Umbilical cord (tissue), 2 donors: ENCODE data around the gene DDX54. TPM values are rescaled to one million over a fixed set of nuclear protein-coding genes. Genes with fewer than 3 reads are reported as not detected.
"Not testable (repeated sequence)": the region's sequence is repeated elsewhere in the genome, so short reads cannot be mapped to it uniquely, and the experiment has no call there.

ENCODE experiments used
- DNase-seq: peaks from one replicate; pipeline ENCODE4 v3.0.0-alpha.2; 2015; ENCODE audit warnings: low spot score
- total RNA-seq: library from RNA; depleted of rRNA; stranded (reverse); fragments of >200 nt; gene quantifications from one replicate; pipeline ENCODE4 v1.2.3, GENCODE V29; 2014; ENCODE audit warnings: low replicate concordance; ENCODE audit not compliant: insufficient read depth

The DDX54 gene
- total RNA-seq, 1 donor from 2014 or later = 27.7 TPM

DNA sequence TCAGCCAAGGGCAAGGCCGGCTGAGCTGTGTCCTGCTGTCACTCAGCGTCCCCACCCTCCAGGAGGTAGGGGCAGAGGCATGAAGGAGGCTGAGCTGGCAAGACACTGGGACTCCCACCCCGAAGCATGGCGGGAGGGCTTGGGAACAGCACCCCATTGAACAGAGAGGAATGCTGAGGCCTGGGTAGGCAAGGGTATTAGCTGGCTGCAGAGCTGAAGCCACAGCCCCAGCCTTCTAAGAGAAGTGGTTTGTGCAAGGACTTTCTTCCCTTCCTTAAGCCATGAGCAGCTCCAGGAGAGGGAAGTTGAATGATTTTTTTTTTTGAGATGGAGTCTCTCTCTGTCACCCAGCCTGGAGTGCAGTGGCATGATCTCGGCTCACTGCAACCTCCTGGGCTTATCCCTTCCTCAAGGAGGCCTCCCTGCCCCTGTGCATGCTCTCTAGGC, 42.4 kb downstream of the DDX54 start:
- DNase-seq = no peak

DNA sequence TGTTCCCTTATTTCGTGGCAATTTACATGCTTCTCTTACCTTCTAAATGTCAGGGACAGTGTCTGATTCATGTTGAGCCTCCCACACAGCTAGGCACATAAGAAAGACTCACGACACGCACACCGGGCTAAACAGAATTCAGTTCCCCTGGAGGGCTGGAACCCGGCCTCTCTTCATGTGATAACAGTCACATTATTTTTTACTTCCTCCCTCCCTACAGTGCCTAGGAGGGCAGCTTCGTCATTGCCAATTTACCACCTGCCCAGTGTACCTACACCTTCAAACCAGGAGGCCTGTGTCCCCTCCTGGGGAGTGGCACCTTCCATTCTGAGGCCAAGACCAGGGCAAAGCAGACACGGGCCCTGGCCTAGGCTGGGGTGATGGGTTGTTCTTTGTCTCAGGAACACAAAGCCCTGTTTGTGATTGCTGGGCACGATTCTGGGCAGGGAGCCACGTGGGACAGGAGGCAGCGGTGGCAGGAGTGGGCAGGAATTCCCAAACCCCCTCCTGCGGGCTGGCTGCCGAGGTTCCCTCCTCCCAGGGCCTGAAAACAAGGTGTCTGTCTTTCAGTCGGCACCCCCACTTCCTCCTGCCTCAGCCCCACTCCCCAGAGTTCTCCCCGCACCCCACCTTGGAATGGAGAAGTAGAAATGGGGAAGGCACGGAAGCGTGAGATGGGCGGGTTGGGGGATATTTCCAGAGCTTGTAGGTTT, 42.9 kb downstream of the DDX54 start:
- DNase-seq = peak; percentile 31

DNA sequence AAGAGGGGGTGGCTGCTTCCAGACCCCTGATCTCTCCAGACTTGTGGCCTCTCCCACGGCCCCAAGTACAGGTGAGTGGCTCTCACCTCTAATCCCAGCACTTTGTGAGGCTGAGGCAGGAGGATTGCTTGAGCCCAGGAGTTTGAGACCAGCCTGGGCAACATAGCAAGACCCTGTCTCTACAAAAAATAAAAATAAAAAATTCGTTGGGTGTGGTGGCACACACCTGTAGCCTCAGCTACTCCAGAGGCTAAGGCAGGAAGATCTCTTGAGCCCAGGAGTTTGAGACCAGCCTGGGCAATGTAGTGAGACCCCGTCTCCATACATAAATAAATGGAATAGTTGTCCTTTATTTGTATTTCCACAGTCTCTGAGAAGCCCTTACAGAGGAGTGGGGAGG, 43.6 kb downstream of the DDX54 start:
- DNase-seq = not testable (repeated sequence)

DNA sequence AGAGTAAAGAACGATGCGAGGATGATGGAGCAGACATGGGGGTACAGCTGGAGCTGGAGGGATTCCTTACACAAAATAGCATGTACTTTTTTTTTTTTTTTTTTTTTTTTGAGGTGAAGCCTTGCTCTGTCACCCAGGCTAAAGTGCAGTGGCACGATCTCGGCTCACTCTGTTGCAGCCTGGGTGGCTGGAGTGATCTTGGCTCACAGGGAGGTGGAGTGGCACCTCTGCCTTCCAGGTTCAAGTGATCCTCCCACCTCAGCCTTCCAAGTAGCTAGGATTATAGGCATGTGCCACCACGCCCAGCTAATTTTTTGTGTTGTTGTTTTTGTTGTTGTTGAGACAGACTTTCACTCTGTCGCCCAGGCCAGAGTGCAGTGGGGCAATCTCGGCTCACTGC, 44.6 kb downstream of the DDX54 start:
- DNase-seq = no peak

DNA sequence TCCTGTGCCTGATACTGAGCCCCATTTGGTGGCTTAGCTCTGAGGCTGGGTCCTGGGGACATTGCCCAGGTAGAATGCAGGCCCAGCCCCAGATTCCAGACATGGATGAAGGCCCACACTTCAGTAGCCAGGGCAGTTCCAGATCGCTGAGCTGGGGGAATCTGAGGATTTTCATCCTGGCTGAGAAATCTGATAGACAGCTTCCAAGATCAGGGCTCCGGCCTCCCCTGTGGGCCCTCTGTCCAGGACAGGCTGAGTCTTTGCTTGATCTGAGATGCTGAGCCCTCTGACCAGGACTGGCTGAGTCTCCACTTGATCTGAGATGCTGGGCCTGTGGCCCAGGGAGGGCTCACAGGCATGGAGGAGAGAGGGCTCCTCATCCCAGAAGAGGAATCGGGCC, 46.5 kb downstream of the DDX54 start:
- DNase-seq = no peak

DNA sequence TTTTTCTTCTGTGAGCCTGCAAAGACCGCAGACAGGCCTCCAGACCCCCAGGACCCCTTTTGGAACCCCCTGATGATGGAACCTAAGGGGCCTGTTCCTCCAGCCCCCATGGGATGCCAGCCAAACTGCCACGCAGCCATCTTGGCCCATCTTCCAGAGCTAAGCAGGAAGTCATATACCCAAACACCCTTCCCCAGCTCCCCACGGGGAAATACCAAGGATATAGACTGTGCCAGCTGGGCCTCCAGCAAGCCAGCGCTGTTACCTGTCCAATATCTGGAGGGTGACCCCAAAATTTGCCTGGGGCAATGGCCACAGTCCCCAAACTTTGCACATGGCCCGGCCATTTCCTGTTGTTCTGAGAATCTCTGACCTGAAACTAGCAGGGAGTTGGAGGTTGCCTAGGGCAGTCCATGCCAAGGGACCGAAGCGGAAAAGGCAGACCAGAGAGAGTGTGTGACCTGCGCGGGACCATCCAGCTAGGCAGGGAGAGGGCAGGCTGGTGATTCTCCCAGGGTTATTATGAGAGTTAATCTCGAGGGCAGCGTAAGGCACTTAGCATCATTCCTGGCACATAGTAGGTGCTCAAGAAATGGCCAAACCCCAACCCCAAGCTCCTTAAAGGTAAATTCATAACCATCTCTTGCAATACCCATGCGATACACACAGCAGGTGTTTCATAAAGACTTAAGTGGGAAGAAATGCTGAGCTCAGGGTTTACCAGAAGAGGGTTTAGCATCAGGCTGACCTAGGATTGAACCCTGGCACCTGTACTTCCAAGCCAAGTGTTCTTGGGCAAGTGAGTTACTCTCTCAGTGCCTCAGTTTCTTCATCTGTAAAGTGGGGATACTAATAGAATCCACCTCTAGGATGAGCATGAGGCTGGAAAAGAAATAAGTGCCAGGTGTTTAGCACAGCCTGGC, 47.2 kb downstream of the DDX54 start:
- no peak for DNase-seq

DNA sequence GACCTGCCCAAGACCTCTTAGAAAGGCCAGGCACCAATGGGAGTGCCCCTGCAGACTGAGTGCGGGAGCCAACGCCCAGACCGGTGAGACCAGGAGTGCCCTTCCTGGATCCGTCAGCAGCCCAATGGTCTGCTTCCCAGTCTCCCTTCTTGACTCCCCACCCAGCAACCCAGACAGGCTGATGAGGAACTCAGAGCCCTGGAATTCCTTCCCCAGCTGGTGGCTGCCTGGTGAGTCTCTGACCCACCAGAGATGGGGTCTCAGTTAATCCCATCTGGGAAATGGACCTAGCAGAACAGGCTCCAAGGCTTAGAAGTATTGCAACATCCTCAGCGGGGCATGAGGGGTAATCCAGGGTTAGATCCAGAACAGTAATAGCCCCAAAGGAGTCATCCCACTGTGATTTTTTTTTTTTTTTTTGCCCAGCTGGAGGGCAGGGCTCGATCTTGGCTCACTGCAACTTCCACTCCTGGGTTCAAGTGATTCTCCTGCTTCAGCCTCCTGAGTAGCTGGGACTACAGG, 48.2 kb downstream of the DDX54 start:
- no peak for DNase-seq

DNA sequence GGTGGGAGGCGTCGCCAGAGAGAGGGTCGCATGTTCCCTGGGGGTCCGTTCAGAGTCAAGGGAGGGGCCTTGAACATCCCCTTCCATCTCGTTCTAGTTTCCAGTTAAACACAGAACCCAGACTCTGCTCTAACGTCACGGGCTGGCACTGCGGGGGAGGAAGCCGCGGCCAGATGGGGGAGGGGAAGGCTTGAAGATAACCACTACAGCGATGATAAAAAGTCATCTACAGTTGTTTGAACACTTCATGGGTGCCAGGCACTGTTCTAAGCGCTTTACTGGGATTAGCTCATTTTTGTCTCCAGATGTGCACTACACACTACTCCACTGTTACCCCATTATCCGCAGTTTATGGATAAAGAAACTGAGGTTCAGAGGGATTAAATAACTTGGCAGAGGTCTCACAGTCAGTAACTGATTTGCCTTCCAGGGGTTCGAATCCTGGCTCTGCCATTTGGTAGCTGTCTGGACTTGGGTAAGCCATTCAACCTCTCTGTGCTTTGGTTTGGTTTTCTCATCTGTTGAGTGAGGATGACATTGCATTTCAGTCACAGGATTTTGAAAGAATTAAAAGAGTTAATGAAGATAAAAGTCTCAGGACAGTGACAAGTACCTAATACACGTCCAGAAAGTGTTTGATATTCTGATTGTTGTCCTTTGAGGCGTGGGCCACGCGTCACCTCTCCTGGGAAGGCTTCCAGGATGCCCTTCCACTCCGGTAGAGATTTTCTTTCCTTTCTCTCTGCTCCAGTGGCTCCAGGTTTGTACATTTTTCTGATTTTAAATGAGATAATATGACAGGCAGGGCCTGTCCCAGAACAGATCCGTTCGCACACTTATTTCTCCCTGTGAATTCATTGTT, 48.9 kb downstream of the DDX54 start:
- DNase-seq = no peak

DNA sequence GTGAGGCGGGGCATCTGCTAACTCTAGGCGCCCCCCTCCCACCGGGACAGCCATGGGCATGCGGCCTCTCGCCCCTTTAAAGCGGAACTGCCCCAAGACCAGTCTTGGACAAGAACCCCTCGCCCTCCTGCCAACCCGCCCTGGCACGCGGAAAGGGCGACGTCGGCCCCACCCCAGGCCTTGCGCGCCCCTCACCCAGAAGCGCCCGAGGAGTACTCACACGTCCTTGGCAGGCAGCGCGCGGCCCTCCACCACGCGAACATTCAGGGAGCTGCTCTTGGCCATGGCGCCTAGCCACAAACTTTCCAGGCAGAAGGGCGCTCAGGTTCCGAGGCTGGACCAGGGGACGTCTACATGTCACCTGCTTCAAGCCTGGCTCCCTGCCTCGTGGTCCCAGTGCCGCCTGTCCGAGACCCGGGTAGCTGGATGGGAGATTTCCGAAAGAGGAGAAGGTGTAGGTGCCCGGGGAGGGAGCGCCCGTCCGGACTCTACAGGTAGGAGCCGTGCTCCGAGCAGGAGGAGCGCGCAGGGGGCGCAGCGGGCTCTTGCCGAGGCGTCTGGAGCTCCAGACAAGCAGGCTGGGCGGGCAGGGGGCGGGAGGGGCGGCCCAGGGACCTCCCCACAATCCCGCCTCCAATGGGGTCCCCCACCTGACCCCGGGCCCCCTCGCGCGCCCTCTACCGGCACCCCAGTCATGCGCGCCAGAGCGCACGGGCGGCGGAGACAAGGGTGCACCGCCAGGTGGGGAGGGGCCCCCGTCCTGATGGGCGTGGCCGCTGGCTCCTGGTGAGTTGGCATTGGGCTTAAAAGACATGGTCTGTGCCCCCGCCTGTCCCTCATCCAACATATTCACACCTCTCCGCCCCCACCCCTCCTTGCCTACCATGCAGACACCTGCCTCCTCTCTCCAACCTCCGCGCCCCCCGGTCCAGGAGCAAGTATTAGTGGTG, 49.8 kb downstream of the DDX54 start, which contains the start of gene RASAL1:
Gene RASAL1 (minus strand): TSS at position 584 of the 950 bp plus-strand sequence. CDS start 299 bp downstream, at position 285.
- DNase-seq = no peak

DNA sequence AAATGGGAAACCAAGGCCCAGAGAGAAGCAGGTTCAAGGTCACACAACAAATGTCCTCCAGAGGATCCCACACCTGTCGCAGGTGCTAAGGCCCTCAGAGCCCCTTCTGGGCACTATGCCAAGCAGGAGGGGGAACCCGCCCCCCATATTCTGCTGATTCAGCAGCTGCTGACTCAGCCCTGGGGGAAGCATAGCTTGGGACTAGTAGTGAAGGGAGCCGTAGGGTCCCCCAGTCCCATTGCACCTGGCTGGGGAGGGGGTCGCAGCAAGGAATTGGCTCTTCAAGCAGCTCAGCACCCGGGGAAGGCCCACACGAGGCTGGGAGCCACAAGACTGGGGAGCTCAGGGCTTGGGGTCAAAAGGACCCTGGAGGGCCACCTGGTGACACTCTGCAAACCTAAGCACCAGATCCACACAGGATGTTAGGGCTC, 50.7 kb downstream of the DDX54 start:
- DNase-seq = no peak

DNA sequence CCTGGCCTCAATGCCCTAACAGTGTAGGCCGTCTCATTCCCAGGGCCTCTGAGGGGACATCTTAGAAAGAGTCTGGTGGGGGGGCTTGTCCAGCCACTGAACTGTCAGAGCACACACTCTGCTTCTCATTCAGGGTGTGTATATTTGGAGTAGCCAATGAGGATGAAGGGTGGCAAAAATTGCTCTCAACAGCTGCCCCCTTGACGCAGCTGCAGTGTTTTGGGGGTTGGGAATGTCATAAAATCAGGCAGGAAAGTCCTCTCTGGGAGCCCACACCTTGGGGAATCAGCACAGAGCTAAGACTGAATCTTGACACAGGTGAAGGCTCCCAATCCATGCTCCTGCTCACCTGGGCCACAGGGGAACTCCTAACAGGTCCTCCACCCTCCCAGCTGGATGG, 51.2 kb downstream of the DDX54 start:
- DNase-seq = no peak

DNA sequence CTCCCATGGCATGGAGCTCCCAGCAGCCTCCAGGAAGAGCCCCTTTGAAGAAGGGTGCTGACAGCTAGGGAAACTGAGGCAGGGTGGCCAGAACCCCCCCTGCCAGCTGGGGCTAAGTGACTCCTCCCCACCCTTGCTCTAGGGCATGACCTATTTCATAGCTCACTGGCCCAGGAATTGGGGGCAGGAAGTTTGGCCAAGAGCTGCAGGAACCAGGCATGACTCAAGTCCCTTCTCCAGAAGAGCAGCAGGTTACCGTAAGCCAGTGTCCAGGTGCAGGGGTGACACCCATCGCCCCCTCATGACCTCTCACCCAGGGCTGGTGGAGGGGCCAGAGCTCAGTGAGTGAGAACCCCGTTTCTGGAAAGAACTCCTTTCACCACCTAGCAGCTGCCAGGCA, 51.6 kb downstream of the DDX54 start:
- no peak for DNase-seq

DNA sequence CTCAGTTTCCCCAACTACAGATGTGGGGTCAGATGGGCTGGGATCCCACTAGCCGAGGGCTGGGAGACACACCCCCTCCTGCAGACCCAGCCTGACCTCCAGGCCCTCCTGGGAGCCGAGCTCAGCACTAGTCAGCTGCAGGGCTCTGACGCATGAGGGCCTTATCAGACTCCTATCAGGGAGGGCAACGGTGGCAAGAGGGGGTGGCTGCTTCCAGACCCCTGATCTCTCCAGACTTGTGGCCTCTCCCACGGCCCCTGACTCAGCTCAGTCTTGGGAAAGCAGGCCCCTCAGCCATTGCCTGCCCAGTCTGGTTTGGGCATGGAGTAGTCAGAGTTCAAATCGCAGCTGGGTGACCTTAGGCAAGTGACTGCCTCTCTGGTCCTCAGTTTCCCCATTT, 52.2 kb downstream of the DDX54 start:
- no peak for DNase-seq

DNA sequence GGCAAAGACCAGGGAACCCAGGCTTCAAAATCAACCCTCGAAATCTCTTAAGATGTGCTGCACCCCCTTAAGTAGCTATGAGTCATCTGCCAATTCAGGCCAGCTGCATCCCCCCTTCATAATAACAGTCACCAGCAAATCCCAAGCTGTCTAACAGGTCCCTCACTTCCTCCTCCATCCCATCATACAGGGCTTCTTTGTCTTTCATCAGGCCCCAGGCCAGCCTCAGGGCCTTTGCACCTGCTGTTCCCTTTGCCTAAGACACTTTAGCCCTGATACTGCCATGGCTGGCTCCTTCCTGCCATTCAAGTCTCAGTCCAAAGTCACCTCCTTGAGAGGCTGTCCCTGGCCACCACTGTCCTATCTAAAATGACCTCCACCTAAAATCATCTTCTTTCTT, 53.7 kb downstream of the DDX54 start:
- DNase-seq = no peak

DNA sequence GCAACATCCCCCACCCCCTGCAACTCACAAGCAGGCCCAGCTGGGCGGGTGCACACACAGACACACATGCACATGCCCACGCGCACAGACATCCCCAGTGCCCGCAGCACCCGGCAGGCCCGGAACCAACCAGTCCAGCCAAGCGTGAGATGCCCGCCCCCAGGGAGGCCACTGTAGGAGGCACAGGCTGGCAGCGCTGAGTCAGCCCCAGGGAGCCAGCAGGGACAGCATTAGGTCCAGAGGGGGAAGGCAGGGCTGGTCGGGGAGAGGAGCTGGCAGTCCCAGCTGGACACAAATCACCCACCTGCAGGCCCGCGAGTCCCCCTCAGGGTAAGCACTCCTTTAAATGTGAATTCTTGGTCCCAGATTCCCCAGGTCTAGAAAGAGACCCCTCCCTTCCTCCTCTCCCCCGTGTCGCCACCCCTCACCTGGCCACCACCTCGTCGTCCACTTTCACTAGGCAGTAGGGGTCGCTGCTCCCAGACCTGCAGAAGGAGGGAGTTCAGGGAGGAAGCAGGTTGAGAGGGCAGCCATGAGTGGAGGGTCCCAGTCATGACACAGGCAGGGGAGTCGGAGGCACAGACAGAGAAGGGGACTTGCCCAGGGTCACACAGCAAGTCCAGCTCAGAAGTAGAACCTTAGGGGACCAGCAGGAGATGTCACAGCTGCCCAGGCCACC, 54.7 kb downstream of the DDX54 start:
- DNase-seq = no peak

DNA sequence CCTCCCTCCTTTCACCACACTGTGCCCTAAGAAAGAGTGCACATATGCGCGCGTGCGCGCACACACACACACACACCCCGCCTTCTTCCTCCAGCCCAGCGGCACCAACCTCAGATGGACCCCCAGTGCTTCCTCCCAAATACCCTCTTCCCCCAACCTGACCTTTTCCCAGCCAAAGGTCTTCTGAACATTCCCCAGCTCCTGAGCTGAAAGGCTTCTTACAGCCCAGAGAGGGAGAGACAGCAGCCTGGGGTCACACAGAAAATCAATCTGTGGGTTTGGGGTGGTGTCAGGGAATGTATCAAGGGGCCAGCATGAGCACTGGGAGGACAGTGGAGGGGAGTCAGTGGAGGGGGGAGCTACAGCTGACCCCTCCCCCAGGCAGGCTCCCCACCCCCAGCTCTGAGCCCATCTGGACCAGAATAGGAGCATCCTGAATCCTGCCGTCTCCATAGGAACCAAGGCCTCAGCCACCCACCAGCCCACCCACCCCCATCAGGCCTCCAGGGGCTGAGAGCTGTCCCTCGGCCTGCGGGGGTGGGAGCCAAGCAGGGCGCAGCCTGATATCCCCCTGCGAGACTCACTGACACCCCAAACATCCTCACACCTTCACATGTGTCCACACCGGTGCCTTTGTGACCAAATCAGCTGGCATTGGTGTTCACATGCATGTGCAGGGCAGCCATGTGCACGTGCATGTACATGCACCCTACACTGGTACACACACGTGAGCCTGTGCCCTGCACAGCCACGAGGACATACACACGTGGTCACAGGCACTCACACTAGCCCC, 55.4 kb downstream of the DDX54 start:
- DNase-seq = no peak

DNA sequence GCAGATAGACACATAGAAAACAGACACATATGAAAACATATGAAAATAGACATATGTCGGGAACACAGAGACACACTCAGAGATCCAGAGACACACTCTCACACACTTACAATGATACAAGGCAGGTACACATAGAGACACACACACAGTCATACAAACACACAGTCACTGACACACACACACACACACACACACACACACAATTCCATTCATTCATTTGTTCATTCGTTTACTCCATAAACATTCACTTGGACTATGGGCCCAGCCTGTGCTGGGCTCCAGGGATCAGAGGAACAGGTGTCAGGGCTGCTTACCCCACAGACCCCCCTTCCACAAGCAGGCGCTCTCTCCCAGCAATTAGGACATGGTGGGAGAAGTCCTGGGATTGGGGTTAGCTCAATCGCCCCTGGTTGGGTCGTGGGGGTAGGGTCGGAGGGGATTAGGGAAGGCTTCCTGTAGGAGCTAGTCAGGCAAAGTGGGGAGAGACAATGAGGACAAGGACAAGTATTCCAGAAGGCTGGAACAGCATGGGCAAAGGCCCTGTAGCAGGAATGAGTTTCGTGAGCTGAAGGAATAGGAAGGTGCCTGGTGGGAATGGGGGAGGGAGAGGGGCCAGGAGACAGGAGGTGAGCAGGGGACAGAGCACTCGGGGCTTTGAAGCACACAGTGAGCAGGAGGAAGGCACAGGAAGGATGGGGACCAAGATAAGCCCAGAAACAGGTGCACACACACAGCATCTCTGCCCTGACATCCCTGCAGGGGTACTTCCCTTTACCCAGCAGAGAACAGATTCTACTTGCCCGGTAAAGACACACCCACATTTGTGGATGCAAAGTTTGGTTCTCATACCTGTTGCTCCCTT, 56.2 kb downstream of the DDX54 start:
- DNase-seq = no peak

DNA sequence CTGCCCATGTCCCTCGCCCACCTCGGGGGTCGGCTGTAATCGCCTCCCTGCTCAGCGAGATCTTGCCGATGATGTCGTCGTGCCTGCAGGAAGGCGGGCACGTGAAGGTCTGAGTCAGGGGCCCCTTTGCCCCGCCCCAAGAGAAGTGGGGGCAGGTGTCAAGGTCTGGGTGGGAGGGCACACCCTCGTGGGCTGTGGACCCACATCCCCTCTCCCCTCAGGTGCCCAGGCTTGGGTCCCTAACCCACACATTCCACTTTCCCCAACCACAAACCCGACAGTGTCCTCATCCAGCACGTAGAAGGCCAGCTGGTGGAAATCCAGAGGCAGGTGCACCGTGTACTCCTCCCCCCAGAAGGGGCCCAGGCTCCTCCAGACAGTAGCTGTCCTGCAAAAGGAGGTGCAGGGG, 57.5 kb downstream of the DDX54 start:
- DNase-seq = no peak
